GF-D8 (cell line): ENCODE results near the gene PYGO1.
"Not testable (repeated sequence)": the region's sequence is repeated elsewhere in the genome, so short reads cannot be mapped to it uniquely, and the experiment has no call there.

Experiments used
- DNase-seq: peaks from one replicate; lab custom pipeline; 2025; lab: John Stamatoyannopoulos, UW

Gene PYGO1

GRCh38 chr15:55505407-55505806 lies 82.7 kb downstream of the PYGO1 start:
- not testable (repeated sequence) for DNase-seq

GRCh38 chr15:55499151-55499550 lies 89.0 kb downstream of the PYGO1 start:
- no peak for DNase-seq

- peak; percentile 49 for DNase-seq
Measured at GRCh38 chr15:55498109-55498938, 89.8 kb downstream of the PYGO1 start.

GRCh38 chr15:55496716-55497115 lies 91.4 kb downstream of the PYGO1 start:
- no peak for DNase-seq

- DNase-seq = peak; percentile 38
Measured at GRCh38 chr15:55494931-55495330, 93.2 kb downstream of the PYGO1 start.

GRCh38 chr15:55488952-55489600 lies 99.1 kb downstream of the PYGO1 start:
- not testable (repeated sequence) for DNase-seq
